HepG2 (cell line): ENCODE measurements around the gene SYNGR4. TPM values are rescaled to one million over a fixed set of nuclear protein-coding genes. Genes with fewer than 3 reads are reported as not detected.

Experiments
- ARID4A ChIP-seq: sonication (generic); formaldehyde crosslinking; IDR thresholded peaks from 2 replicates; pipeline ENCODE4 v1.5.0; 2020; ENCODE audit warnings: mild to moderate bottlenecking, missing genetic modification reagents, borderline replicate concordance
- GABPB1 ChIP-seq: IDR thresholded peaks from 2 replicates; pipeline ENCODE4 v1.6.1; 2016; ENCODE audit warnings: mild to moderate bottlenecking, missing genetic modification reagents, moderate library complexity, missing compliant biosample characterization
- MED1 ChIP-seq: sonication (generic); formaldehyde crosslinking; IDR thresholded peaks from 2 replicates; pipeline ENCODE4 v1.4.0; 2020; ENCODE audit warnings: missing genetic modification reagents
- NR2C2 ChIP-seq: sonication (generic); formaldehyde crosslinking; IDR thresholded peaks from 2 replicates; pipeline ENCODE4 v1.4.0; 2020; ENCODE audit warnings: missing genetic modification reagents, mild to moderate bottlenecking, moderate library complexity, borderline replicate concordance
- SOX6 ChIP-seq, 2 experiments: fragments of 450-650 bp in 1 of 2; sonication (generic) in 1 of 2; formaldehyde crosslinking in 1 of 2; IDR thresholded peaks; 2 replicates each; pipeline versions ENCODE4 v1.4.0 to v1.6.1; 2017 to 2020; ENCODE audit warnings: antibody characterized with exemption in 1 of 2, mild to moderate bottlenecking in 1 of 2, missing genetic modification reagents in 1 of 2
- SRSF1 ChIP-seq: fragments of 200-400 bp; formaldehyde crosslinking; optimal IDR thresholded peaks from 2 replicates; pipeline ENCODE3; 2017; ENCODE audit warnings: mild to moderate bottlenecking, low read depth, low read length, moderate library complexity
- SRY ChIP-seq: sonication (generic); formaldehyde crosslinking; IDR thresholded peaks from 2 replicates; pipeline ENCODE4 v1.8.0; 2022; ENCODE audit warnings: mild to moderate bottlenecking, missing genetic modification reagents
- ZFP1 ChIP-seq: IDR thresholded peaks from 2 replicates; pipeline ENCODE4 v1.6.1; 2016
- ZIK1 ChIP-seq: sonication (generic); formaldehyde crosslinking; IDR thresholded peaks from 2 replicates; pipeline ENCODE4 v1.5.0; 2020; ENCODE audit warnings: mild to moderate bottlenecking, low read depth, missing genetic modification reagents, borderline replicate concordance
- ZNF639 ChIP-seq: conservative IDR thresholded peaks from 2 replicates; pipeline ENCODE4 v1.6.1; 2018; ENCODE audit warnings: missing genetic modification reagents
- polyA plus RNA-seq, 8 experiments: library from polyadenylated mRNA; depleted of rRNA in 3 of 8; stranded (reverse) in 7 of 8; unstranded in 1 of 8; fragments of >200 nt; fragmentation: Illumina TruSeq in 4 of 8; extraction: Trizol in 4 of 8; gene quantifications; 2 replicates each; pipeline versions ENCODE4 v1.2.1 to v1.2.3, GENCODE V29; 2011 to 2016; ENCODE audit warnings: low read depth in 4 of 8, missing spikeins in 1 of 8, mixed read lengths in 1 of 8; ENCODE audit not compliant: insufficient read depth in 1 of 8
- total RNA-seq, 5 experiments: library from RNA; depleted of rRNA; stranded (reverse); fragments of >200 nt; fragmentation: Illumina TruSeq; extraction: Trizol; gene quantifications; 2 replicates each; pipeline ENCODE4 v1.2.3, GENCODE V29; 2016; ENCODE audit warnings: low read depth in 1 of 5
- TF ChIP-seq, protein P1 (sequence below), 2 experiments: fragments of 450-650 bp in 1 of 2; sonication (generic) in 1 of 2; formaldehyde crosslinking in 1 of 2; IDR thresholded peaks; 2 replicates each; pipeline versions ENCODE4 v1.6.1 to v1.8.0; 2016 to 2022; ENCODE audit warnings: antibody characterized with exemption in 1 of 2, mild to moderate bottlenecking in 1 of 2, missing genetic modification reagents in 1 of 2

The SYNGR4 gene
- total and polyA plus RNA-seq, 2 of the 13 experiments (the other 11 are each of a cell fraction or from before 2014, with no cell fraction given): not detected

- TF ChIP-seq ARID4A (CRISPR knock-in tag): peak; percentile 53; the same call in 1 of the 2 replicates
- peak; percentile 35; the same call in 1 of the 2 replicates for TF ChIP-seq MED1
- 0 out of 2 replicates have a peak, but pooled peaks have one; percentile 37 for TF ChIP-seq NR2C2 (CRISPR knock-in tag)
- TF ChIP-seq SRY (CRISPR knock-in tag): no peak
- TF ChIP-seq ZFP1 (CRISPR knock-in tag): no peak
- peak; percentile 50; the same call in 1 of the 2 replicates for TF ChIP-seq GABPB1 (CRISPR knock-in tag)
- TF ChIP-seq, protein P1, sequence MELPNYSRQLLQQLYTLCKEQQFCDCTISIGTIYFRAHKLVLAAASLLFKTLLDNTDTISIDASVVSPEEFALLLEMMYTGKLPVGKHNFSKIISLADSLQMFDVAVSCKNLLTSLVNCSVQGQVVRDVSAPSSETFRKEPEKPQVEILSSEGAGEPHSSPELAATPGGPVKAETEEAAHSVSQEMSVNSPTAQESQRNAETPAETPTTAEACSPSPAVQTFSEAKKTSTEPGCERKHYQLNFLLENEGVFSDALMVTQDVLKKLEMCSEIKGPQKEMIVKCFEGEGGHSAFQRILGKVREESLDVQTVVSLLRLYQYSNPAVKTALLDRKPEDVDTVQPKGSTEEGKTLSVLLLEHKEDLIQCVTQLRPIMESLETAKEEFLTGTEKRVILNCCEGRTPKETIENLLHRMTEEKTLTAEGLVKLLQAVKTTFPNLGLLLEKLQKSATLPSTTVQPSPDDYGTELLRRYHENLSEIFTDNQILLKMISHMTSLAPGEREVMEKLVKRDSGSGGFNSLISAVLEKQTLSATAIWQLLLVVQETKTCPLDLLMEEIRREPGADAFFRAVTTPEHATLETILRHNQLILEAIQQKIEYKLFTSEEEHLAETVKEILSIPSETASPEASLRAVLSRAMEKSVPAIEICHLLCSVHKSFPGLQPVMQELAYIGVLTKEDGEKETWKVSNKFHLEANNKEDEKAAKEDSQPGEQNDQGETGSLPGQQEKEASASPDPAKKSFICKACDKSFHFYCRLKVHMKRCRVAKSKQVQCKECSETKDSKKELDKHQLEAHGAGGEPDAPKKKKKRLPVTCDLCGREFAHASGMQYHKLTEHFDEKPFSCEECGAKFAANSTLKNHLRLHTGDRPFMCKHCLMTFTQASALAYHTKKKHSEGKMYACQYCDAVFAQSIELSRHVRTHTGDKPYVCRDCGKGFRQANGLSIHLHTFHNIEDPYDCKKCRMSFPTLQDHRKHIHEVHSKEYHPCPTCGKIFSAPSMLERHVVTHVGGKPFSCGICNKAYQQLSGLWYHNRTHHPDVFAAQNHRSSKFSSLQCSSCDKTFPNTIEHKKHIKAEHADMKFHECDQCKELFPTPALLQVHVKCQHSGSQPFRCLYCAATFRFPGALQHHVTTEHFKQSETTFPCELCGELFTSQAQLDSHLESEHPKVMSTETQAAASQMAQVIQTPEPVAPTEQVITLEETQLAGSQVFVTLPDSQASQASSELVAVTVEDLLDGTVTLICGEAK (IDR thresholded peaks at IDR 0.05): no peak
- TF ChIP-seq, protein P1 (CRISPR knock-in tag; IDR thresholded peaks at IDR 0.05): peak; percentile 93
- TF ChIP-seq ZNF639: 0 out of 2 replicates have a peak, but pooled peaks have one; percentile 27
- no peak for TF ChIP-seq SRSF1
- TF ChIP-seq ZIK1 (CRISPR knock-in tag): 0 out of 2 replicates have a peak, but pooled peaks have one; percentile 42
- TF ChIP-seq SOX6 (IDR thresholded peaks at IDR 0.05): no peak
- 0 out of 2 replicates have a peak, but pooled peaks have one; percentile 23 for TF ChIP-seq SOX6 (CRISPR knock-in tag; IDR thresholded peaks at IDR 0.05)
Measured at GRCh38 chr19:48400018-48400742, 36.0 kb downstream of the SYNGR4 start (continued).
